ENCODE results near the gene GINS1. TPM values are rescaled to one million over a fixed set of nuclear protein-coding genes. Genes with fewer than 3 reads are reported as not detected.

Gene GINS1
- total and polyA plus RNA-seq, 2 donors (not counting 3 experiments of a cell fraction or from before 2014, with no cell fraction given) = 8.2 to 26.3 TPM

DNA sequence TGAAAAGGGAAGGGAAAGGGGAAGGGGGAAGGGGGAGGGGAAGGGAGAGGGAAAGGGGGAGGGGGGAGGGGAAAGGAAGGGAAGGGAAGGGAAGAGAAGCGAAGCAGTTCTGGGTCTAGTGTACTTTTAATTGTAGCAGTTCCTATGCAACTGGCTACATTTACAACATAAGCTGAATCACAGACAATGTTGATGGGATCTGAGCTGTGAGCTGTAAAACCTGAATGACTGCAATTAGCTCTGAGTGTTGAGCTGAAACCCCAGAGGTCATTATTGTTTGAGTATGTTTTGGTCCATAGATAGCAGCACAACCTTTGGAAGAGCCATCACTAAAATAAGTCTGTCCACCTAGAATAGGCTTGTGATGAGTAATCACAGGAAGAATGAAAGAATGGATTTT is 9.7 kb upstream of the GINS1 start:
- Histone ChIP-seq H3K36me3 (ENCODE audit: control insufficient read depth in 2 of 2, extremely low read depth in 1 of 2, insufficient read depth in 2 of 2, low read length in 2 of 2) (no peaks in the 10 kb centered on the region), H3K9me1 (replicated peaks; ENCODE audit: control insufficient read depth, extremely low read depth, insufficient read depth, low read length) (no peaks in the 10 kb centered on the region), H3K4me2 (ENCODE audit: insufficient read depth, low read length) (no peak overlapping the region), H3K9ac (replicated peaks; ENCODE audit: extremely low read depth, insufficient read depth, low read length) (no peak overlapping the region), H4K20me1 (replicated peaks; ENCODE audit: control insufficient read depth, extremely low read depth, insufficient read depth, low read length) (no peaks in the 10 kb centered on the region), H3K79me2 (ENCODE audit: control insufficient read depth, insufficient read depth, low read length) (no peaks in the 10 kb centered on the region), H3K27ac (ENCODE audit: insufficient read depth, low read depth, low read length) (no peak overlapping the region), H3K4me1 (ENCODE audit: control insufficient read depth, extremely low read depth, insufficient read depth, low read length) (no peaks in the 10 kb centered on the region), H3K27me3 (ENCODE audit: control insufficient read depth in 2 of 2, insufficient read depth in 2 of 2, low read length in 2 of 2) (peaks cover 0 to 1% of the 10 kb centered on the region in 2 experiments), H3K4me3 (replicated peaks in 1 of 3; ENCODE audit: insufficient read depth in 1 of 3, low read depth in 1 of 3, low read length in 3 of 3) (no peak overlapping the region), H2AFZ (ENCODE audit: low read depth, low read length) (no peak overlapping the region), H3K9me3 (replicated peaks; ENCODE audit: control insufficient read depth, insufficient read depth, low read length) (no peaks in the 10 kb centered on the region)
- dilution Hi-C loops (cut with MboI; ENCODE audit: extremely low pct_ligation_motif_present, low sequenced_read_pairs) (no loop called here), intact Hi-C loops (cut with micrococcal nuclease) (loop anchor here (10.0 kb wide), 1 partner anchor 297 kb away; the partner anchor contains the start of gene ZNF337)
- no TSS peak for BruUV-seq (replicated peaks)
- POLR2A ChIA-PET = no interaction called here
- no peak for TF ChIP-seq CTCF (IDR thresholded peaks at IDR 0.05; ENCODE audit: extremely low read depth in 1 of 2, insufficient read depth in 1 of 2, low read depth in 1 of 2, low read length in 2 of 2)
- no peak for TF ChIP-seq FOS (IDR thresholded peaks at IDR 0.05; ENCODE audit: borderline replicate concordance, insufficient read depth, low read length)
- TF ChIP-seq POLR2AphosphoS5 (IDR thresholded peaks at IDR 0.05; ENCODE audit: insufficient read depth, low read depth, low read length) = no peak
- CTCF ChIA-PET = interaction anchor here (2.2 to 4.5 kb wide), 9 partner anchors 59 to 402 kb away, joined by 12 to 104 read pairs (median 31); no protein-coding TSS in a partner anchor
- no peak for FAIRE-seq
- DNase-seq (ENCODE audit: low read depth, low spot score) = no peak

DNA sequence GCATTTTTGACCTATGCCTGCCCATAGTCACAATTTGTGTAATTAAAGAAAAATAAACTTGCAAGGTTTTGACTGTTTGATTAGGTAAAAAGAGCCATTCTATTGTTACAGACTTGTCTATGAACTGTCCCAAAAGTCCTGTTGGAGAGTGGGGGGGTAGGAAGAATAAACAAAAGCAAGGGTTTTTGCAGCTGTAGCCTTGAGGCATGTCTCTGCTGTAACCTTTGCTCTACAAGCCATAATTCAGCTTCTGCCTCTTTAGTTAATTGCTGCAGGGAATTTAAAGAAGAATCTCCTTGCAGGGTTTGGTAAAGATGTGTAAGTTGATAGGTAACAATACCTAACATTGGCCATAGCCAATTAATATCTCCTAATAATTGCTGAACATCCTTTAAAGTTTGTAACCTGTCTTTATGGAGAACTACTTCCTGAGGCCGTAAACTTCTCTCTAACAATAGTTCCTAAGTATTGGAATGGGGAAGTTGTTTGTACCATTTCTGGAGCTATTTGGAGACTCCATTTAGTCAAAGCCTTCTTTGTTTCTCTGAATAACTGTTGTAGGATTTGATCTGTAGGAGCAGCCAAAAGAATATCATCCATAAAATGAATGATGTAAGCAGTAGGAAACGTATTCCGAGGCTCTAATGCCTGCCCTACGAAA is 9.0 kb upstream of the GINS1 start:
- Histone ChIP-seq H3K27me3 (ENCODE audit: control insufficient read depth in 2 of 2, insufficient read depth in 2 of 2, low read length in 2 of 2) (peaks cover 0 to 1% of the 10 kb centered on the region in 2 experiments), H3K9me3 (replicated peaks; ENCODE audit: control insufficient read depth, insufficient read depth, low read length) (peaks cover 3% of the 10 kb centered on the region), H3K4me1 (ENCODE audit: control insufficient read depth, extremely low read depth, insufficient read depth, low read length) (no peaks in the 10 kb centered on the region), H3K4me2 (ENCODE audit: insufficient read depth, low read length) (no peak overlapping the region), H3K9ac (replicated peaks; ENCODE audit: extremely low read depth, insufficient read depth, low read length) (no peak overlapping the region), H3K79me2 (ENCODE audit: control insufficient read depth, insufficient read depth, low read length) (no peaks in the 10 kb centered on the region), H3K9me1 (replicated peaks; ENCODE audit: control insufficient read depth, extremely low read depth, insufficient read depth, low read length) (no peaks in the 10 kb centered on the region), H2AFZ (ENCODE audit: low read depth, low read length) (no peak overlapping the region), H3K36me3 (ENCODE audit: control insufficient read depth in 2 of 2, extremely low read depth in 1 of 2, insufficient read depth in 2 of 2, low read length in 2 of 2) (no peaks in the 10 kb centered on the region), H4K20me1 (replicated peaks; ENCODE audit: control insufficient read depth, extremely low read depth, insufficient read depth, low read length) (no peaks in the 10 kb centered on the region), H3K4me3 (replicated peaks in 1 of 3; ENCODE audit: insufficient read depth in 1 of 3, low read depth in 1 of 3, low read length in 3 of 3) (no peak overlapping the region), H3K27ac (ENCODE audit: insufficient read depth, low read depth, low read length) (no peak overlapping the region)
- no peak for TF ChIP-seq MAX (IDR thresholded peaks at IDR 0.05; ENCODE audit: insufficient read depth, insufficient read length)
- no peak for TF ChIP-seq POLR2AphosphoS5 (IDR thresholded peaks at IDR 0.05; ENCODE audit: insufficient read depth, low read depth, low read length)
- no peak for TF ChIP-seq FOS (IDR thresholded peaks at IDR 0.05; ENCODE audit: borderline replicate concordance, insufficient read depth, low read length)
- TF ChIP-seq MYC (IDR thresholded peaks at IDR 0.05; ENCODE audit: low read depth, low read length) = no peak
- no peak for TF ChIP-seq POLR2A (IDR thresholded peaks at IDR 0.05; ENCODE audit: low read depth, low read length)
- TF ChIP-seq EZH2 (IDR thresholded peaks at IDR 0.05; ENCODE audit: borderline replicate concordance, low read depth, low read length, severe bottlenecking) = no peak
- no peak for TF ChIP-seq CTCF (IDR thresholded peaks at IDR 0.05; ENCODE audit: extremely low read depth in 1 of 2, insufficient read depth in 1 of 2, low read depth in 1 of 2, low read length in 2 of 2)
- no peak for TF ChIP-seq GATA2 (IDR thresholded peaks at IDR 0.05; ENCODE audit: insufficient read depth, insufficient read length, low read depth, low read length)
- TF ChIP-seq JUN (IDR thresholded peaks at IDR 0.05; ENCODE audit: borderline replicate concordance, insufficient read depth, insufficient read length, low read depth) = no peak
- intact Hi-C loops (cut with micrococcal nuclease) = loop anchor here (1.0 to 10.0 kb wide), 4 partner anchors 88 to 404 kb away; partner anchors contain the start of gene ZNF337
- no TSS peak for BruUV-seq (replicated peaks)
- DNase-seq (ENCODE audit: low read depth, low spot score) (no peak), FAIRE-seq (no peak)
- ChIA-PET CTCF (interaction anchor here (0.7 to 4.5 kb wide), 52 partner anchors 8 to 1461 kb away, joined by 3 to 104 read pairs (median 6); partner anchors contain the start of genes ABHD12, ENTPD6, GINS1 and PYGB), POLR2A (interaction anchor here (0.8 to 1.1 kb wide), 2 partner anchors 8 to 176 kb away, joined by 3 to 5 read pairs; partner anchors contain the start of gene ABHD12)
- dilution Hi-C loops (cut with MboI; ENCODE audit: extremely low pct_ligation_motif_present, low sequenced_read_pairs) = no loop called here

Data from endothelial cell of umbilical vein (primary cell).